Bronchus fibroblast of lung (primary cell): ENCODE data around the gene HACD1. TPM values are rescaled to one million over a fixed set of nuclear protein-coding genes. Genes with fewer than 3 reads are reported as not detected.

ENCODE experiments used
- total RNA-seq: library from RNA; depleted of rRNA; stranded (reverse); fragments of >200 nt; gene quantifications from 2 replicates; pipeline ENCODE4 v1.2.3, GENCODE V29; 2015

The HACD1 gene
- total RNA-seq, result 16.6 and 26.4 TPM in 2 replicates

GRCh38 chr10:17617031-17617911 is at the start of gene HACD1:
TSS of gene HACD1 (minus strand) at chr10:17617374. CDS start at chr10:17617339, 35 bp downstream.

GRCh38 chr10:17643755-17644484 is 26.7 kb upstream of the HACD1 start, which contains the start of gene STAM:
TSS of gene STAM (plus strand) at chr10:17644151. CDS start at chr10:17644340, 189 bp downstream.

Other genes starting within 250 kb of the HACD1 start
- gene ST8SIA6, start 162.8 kb downstream of the HACD1 start, total RNA-seq, result 0.67 and 0.74 TPM in 2 replicates
- 14.6 and 15.5 TPM in 2 replicates for gene STAM, start 26.8 kb upstream of the HACD1 start, total RNA-seq
- not detected in 2 replicates for gene TMEM236, start 134.8 kb upstream of the HACD1 start, total RNA-seq
- not detected in 2 replicates for gene MRC1, start 192.0 kb upstream of the HACD1 start, total RNA-seq